CD4-positive, alpha-beta T cell treated with Interleukin-6 at 100 ng/mL for 8 hours (primary cell): ENCODE results near the gene TIAM2.

ENCODE experiments used
- DNase-seq: peaks from one replicate; pipeline ENCODE4 v3.0.0-alpha.2; 2020; ENCODE audit warnings: mixed read lengths, low spot score

TIAM2 gene

GRCh38 chr6:155235087-155235486 is 240.0 kb downstream of the TIAM2 start:
- no peak for DNase-seq

GRCh38 chr6:155237613-155238012 is 242.5 kb downstream of the TIAM2 start:
- DNase-seq = no peak

DNA sequence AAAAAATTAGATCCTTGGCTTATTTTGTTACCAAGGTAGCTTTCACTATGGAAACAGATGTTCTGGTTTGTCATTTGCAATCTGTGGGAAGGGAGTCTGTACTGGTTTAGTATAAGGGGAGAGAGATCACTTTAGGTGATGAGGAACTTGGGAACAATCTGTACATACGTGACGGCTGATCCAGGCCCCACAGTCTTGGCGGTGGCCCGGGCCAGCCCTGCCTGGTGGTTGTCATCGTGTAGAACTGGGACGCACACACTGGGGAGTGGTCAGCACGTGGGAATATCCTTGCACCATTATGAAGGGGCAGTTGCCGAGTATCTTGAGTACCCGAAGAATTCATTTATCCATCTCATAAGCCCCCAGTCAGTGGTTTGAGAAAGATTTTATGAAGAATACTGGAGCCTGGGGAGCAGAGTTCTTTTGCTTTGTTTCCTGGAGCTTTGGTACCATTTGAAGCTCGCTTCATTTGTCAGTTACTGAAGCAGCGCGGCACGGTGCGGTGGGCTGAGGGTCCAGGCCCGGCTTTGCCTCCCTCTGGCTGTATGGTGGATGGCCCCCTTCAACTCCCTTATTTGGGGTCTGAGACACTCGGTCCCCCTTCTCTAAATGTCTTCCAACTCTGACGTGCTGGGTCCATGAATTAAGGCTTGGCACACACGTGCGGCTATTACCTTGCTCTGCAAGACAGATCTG is 245.9 kb downstream of the TIAM2 start:
- DNase-seq = no peak

DNA sequence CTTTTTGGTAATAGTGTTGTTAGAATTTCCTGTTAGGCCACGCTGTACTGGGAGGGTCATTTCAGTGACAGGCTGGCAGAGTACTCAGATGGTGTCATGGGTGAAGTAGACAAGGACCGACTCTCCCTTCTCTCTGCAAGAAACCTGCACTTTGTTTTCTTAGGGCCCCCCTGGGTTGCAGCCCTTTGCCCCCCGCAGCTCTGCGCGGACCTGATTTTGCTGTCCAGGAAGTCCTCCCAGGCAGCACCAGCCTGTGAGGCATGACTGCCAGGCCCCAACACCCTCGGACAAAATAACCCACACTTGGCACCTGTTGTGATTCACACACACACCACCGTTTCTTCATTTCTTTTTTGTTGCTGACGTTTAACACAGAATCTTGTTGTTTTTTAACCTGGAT is 246.9 kb downstream of the TIAM2 start:
- DNase-seq = no peak

DNA sequence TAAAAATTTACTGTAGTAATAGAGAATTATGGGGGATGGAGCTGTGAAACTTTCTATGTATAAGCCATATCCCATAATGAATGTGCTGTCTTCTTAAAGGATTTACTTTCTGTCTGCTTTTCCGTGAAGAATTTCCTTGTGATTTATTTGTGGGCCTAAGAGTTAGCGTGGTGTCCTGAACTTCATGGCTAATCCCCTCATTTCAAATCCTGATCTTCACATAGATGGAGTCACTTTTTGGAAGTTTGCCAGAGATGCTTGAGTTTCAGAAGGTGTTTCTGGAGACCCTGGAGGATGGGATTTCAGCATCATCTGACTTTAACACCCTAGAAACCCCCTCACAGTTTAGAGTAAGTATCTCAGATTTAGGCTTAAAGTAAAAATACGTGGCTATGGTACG is 249.3 kb downstream of the TIAM2 start:
- DNase-seq = no peak

DNA sequence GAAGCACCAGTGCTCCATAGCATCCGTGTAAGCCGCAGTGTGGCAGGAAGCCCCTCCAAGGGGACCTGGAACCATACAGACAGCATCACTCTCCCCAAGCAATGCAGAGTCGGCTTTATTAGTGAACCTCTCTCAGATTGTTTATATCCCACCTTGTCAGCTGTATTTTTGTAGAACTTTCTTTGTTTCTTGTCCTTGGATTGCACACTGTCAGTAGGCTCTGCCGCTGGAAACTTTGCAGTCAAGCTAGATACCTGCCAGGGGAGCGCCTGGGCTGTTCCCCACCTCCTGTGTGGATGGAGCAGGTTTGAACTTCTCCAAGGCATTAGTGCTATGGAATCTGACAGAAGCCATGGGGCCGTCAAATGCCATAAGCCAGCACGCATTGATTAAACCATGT is 250.1 kb downstream of the TIAM2 start:
- DNase-seq = no peak

- no peak for DNase-seq
Measured at GRCh38 chr6:155245831-155246230, 250.7 kb downstream of the TIAM2 start.

GRCh38 chr6:155246825-155247224 is 251.7 kb downstream of the TIAM2 start:
- DNase-seq = no peak

- DNase-seq = no peak
Measured at GRCh38 chr6:155247618-155248007, 252.5 kb downstream of the TIAM2 start.

DNA sequence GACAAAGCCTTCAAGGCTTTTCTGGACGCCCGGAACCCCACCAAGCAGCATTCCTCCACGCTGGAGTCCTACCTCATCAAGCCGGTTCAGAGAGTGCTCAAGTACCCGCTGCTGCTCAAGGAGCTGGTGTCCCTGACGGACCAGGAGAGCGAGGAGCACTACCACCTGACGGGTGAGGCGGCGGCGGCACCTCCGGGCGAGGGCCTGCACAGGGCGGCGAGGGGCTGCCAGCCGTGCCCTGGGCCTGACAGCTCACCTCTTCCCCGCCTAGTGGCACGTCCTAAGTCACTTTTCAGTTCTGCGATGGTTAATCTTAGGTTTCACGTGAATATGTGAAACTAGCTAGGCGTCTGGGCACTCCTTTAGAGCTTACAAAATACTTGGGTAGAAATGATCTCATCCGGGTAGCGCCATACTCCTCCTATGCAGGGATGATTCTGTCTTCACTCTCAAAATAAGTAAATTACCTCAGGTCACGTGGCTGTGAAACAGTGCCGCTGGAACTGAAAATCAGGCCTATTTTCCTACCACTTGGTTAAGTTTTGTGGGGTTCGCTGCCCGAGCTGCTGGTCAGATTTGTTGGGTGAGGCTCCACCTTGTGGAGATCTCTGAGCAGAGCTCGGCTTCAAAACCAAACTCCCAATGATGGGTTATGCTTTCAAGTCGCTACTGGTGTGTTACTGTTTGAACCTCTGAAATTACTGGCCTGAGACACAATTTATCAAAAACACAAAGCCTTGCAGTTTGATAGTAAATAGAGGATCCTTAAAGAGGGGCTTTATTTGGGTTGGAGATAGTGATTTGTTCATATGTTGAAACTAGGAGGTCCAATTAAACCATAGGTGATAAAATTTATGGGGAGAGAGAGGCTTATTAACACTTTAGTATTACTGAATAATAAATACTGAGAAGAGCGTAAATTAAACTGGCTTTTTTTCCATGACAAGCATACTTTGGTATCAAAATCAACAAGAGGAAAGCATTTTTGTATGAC is 253.2 kb downstream of the TIAM2 start:
- peak; percentile 9 for DNase-seq

GRCh38 chr6:155250701-155251381 is 255.7 kb downstream of the TIAM2 start:
- DNase-seq = no peak

- DNase-seq = no peak
Measured at GRCh38 chr6:155252581-155252980, 257.5 kb downstream of the TIAM2 start.

DNA sequence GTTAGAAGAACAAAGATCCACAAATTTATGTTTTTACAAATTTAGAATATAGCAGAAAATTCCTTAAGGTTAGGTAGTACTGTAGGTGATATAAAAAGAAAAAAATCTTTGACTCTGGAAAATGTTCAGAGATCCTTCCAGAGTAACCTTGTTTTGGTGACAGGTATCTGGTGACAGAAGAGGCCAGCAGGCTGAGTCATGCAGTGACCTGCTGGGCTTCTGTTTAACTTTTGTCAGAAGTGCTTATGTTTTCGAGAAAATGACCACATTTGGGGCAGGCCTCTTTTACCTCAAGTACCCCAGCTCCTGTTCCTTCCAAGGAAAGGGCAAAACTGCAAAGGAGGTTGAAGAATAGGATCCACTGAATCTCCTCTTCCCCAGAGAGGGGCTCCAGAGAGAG is 258.2 kb downstream of the TIAM2 start:
- no peak for DNase-seq

DNA sequence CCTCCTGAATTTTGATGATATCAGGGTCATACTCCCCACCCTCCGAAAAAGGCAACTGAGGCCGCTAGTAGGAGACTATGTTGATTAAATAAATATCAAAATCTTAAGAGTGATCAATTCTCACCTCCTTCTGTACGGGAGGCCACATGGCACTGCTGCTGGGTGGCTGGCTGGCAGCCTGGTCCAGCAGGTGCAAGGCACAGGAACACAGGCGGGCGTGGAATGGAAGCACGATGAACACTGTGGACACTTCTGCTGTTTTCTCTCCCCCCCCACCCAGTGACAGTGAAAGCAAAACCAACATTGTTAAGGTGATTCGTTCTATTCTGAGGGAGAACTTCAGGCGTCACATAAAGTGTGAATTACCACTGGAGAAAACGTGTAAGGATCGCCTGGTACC is 259.0 kb downstream of the TIAM2 start:
- no peak for DNase-seq

DNA sequence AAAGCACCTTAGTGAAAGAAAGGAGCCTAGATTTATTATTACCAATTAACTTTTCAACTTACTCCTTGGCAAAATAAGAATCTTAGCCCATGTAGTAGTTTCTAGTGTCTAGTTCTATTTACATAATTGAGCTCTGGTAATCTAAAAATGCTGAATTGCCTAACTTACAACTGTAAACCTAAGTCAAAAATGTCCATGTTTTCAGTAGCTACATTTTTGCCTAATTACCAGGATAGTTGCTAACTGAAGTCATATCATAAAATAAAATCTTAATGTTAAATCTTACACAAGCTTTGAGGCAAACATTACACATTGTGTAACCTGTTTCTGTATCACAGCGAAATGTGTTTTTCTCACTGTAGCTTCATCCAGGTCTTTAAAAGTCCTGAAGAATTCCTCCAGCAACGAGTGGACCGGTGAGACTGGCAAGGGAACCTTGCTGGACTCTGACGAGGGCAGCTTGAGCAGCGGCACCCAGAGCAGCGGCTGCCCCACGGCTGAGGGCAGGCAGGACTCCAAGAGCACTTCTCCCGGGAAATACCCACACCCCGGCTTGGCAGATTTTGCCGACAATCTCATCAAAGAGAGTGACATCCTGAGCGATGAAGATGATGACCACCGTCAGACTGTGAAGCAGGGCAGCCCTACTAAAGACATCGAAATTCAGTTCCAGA is 261.1 kb downstream of the TIAM2 start:
- DNase-seq = no peak

DNA sequence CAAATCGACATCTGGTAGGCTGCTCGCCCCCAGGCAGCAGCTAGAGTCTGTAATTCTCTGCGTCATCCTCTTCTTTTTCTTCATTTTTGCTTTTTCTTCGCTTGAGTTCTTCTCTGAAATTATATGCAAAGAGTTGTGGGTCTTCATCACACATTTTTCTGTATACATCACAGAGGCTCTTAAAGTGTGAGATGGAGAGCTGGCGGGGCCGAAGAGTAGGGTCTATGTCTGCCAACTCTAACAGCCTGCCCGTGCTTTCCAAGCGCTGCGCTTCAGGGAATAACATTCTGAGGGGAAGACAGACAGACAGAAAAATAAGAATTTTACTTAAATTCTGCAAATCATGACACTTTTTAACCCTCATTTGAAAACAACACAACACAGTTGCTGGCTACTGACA is 262.7 kb downstream of the TIAM2 start:
- DNase-seq = no peak

GRCh38 chr6:155259204-155259603 is 264.1 kb downstream of the TIAM2 start:
- no peak for DNase-seq

- no peak for DNase-seq
Measured at GRCh38 chr6:155259897-155260296, 264.8 kb downstream of the TIAM2 start.

DNA sequence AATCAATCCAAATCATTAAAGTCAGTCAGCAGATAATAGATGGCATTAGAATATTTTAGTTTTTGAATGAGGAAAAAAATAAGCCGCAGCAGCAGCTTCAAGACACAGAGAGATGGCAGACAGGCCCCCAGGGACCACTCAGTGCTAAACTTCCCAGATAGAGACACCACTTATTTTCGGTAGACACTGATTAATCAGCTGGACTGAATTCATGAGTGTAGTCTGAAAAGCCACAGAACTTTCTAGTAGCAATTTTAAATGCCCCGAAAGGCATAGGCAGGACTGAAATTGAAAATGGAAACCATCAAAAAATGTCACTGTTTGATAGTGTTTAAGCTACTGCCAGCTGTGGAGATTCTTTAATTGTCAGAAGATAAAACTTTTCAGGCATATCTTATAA is 265.6 kb downstream of the TIAM2 start:
- DNase-seq = no peak

- DNase-seq = no peak
Measured at GRCh38 chr6:155261111-155261900, 266.2 kb downstream of the TIAM2 start.

GRCh38 chr6:155262655-155263054 is 267.5 kb downstream of the TIAM2 start:
- DNase-seq = no peak
